ENCODE results near the gene ARVCF. TPM values are rescaled to one million over a fixed set of nuclear protein-coding genes. Genes with fewer than 3 reads are reported as not detected.

The ARVCF gene
- total and polyA plus RNA-seq, 12 donors = 22.2 to 58.9 (median 32.1) TPM

- intact Hi-C loops (cut with DNase I) = loop anchor here in 5 of 10 donors (1.0 to 2.0 kb wide), 2 partner anchors 41 to 42 kb away; no protein-coding TSS in a partner anchor
- no peak for DNase-seq
These were observed 4.5 kb downstream of the ARVCF start for GRCh38 chr22:20011993-20012740.

GRCh38 chr22:20011123-20011992 lies 5.3 kb downstream of the ARVCF start:
- DNase-seq (no peak), ATAC-seq (no peak)
- peaks cover 0 to 45% (median 22%) of the 10 kb centered on the region in 9 donors for H3K4me1 ChIP-seq
- 68 to 76% methylated on average over 20 of the region's 20 CpGs for WGBS, 2 donors
- no peaks in the 10 kb centered on the region for H3K36me3 ChIP-seq
- intact Hi-C loops (cut with DNase I) = no loop called here
- TF ChIP-seq CTCF (IDR thresholded peaks at IDR 0.05) = no peak
- no peak overlapping the region for H3K4me3 ChIP-seq
- peaks cover 0 to 14% (median 0%) of the 10 kb centered on the region in 7 donors for H3K27me3 ChIP-seq
- peak overlapping the region in 1 of 10 donors; percentile 35 for H3K27ac ChIP-seq
- H3K9me3 ChIP-seq = no peaks in the 10 kb centered on the region

More at GRCh38 chr22:20011993-20012740, 4.5 kb downstream of the ARVCF start:
- no peaks in the 10 kb centered on the region for H3K36me3 ChIP-seq
- peaks cover 2 to 48% (median 24%) of the 10 kb centered on the region in 9 donors for H3K4me1 ChIP-seq
- H3K4me3 ChIP-seq = no peak overlapping the region
- TF ChIP-seq CTCF (IDR thresholded peaks at IDR 0.05) = no peak
- no peak for ATAC-seq
- 93 to 96% methylated on average over 7 of the region's 7 CpGs for WGBS, 2 donors
- no peaks in the 10 kb centered on the region for H3K9me3 ChIP-seq
- no peak overlapping the region for H3K27ac ChIP-seq
- H3K27me3 ChIP-seq = peaks cover 0 to 15% (median 0%) of the 10 kb centered on the region in 7 donors

DNA sequence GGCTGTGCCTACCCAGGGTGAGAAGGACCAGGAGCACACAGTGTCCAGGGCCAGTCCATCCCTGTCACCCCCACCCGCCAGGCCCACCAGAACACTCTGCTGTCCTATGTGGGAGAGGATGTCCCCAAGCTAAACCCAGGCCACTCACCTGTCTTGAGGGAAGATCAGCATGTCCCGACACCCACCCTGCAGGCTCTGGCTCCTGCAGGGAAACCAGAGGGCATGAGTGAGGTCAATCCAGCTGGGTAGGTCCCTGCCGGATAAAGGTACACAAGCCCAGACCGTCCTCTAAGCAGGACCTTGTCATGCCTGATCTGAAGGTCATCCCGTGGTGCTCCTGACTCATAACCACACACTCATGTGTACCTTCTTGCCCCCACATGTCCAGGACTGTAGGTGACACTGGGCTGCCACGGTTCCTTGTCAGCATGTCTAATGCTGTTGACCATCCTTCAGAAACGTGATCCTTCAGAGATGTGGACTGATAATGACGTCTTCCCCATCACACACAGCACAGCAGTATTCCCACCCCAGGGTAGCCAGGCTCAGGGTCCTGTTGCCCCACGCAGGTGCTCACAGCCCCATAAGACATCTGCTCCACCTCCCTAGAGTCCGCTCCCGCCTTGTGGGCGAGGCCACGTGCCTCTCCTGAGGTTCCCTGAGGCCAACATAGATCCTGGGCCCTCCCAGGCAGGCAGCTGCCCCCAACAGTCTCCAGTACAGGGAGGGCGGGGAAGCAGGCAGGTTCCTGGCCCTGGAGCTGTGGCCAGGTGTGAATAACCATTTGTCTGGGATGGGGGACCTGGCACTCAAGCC lies 6.1 kb downstream of the ARVCF start:
- peak overlapping the region in 1 of 10 donors; percentile 35 for H3K27ac ChIP-seq

More for the DNA sequence above, 6.1 kb downstream of the ARVCF start:
- no peak for TF ChIP-seq CTCF (IDR thresholded peaks at IDR 0.05)
- Histone ChIP-seq H3K4me3 (no peak overlapping the region), H3K27me3 (peaks cover 0 to 6% (median 0%) of the 10 kb centered on the region in 7 donors), H3K36me3 (no peaks in the 10 kb centered on the region), H3K9me3 (no peaks in the 10 kb centered on the region), H3K4me1 (peaks cover 0 to 37% (median 14%) of the 10 kb centered on the region in 9 donors)
- ATAC-seq = peak in 3 of 8 donors; percentile 12 to 45 (median 27)
- intact Hi-C loops (cut with DNase I) = no loop called here
- WGBS, 2 donors = 77 to 78% methylated on average over 14 of the region's 14 CpGs
- no peak for DNase-seq

Data from heart right ventricle (tissue), 16 donors.